HepG2 (cell line): ENCODE results near the gene ILKAP. TPM values are rescaled to one million over a fixed set of nuclear protein-coding genes. Genes with fewer than 3 reads are reported as not detected.
A peak's percentile ranks its signal among the peaks of the same experiment; 100 is the strongest.

Experiments
- AKNA ChIP-seq: sonication (generic); formaldehyde crosslinking; IDR thresholded peaks from 2 replicates; pipeline ENCODE4 v1.4.0; 2020; ENCODE audit warnings: missing genetic modification reagents, borderline replicate concordance
- EEA1 ChIP-seq: sonication (generic); formaldehyde crosslinking; IDR thresholded peaks from 2 replicates; pipeline ENCODE4 v1.5.1; 2020; ENCODE audit warnings: mild to moderate bottlenecking, missing genetic modification reagents, borderline replicate concordance
- GPN1 ChIP-seq: sonication (generic); formaldehyde crosslinking; IDR thresholded peaks from 2 replicates; pipeline ENCODE4 v1.5.1; 2020; ENCODE audit warnings: missing genetic modification reagents, borderline replicate concordance
- HNF1A ChIP-seq, 2 experiments: sonication (generic) in 1 of 2; formaldehyde crosslinking in 1 of 2; IDR thresholded peaks; 2 replicates each; pipeline versions ENCODE4 v1.4.0 to v1.6.1; 2016 to 2020; ENCODE audit warnings: borderline replicate concordance in 1 of 2, low read depth in 1 of 2, mild to moderate bottlenecking in 1 of 2, missing genetic modification reagents in 1 of 2
- MAX ChIP-seq: IDR thresholded peaks from 2 replicates; pipeline ENCODE4 v1.6.1; 2012; ENCODE audit warnings: inconsistent platforms
- MED1 ChIP-seq: sonication (generic); formaldehyde crosslinking; IDR thresholded peaks from 2 replicates; pipeline ENCODE4 v1.4.0; 2020; ENCODE audit warnings: missing genetic modification reagents
- NFE2 ChIP-seq: sonication (generic); formaldehyde crosslinking; IDR thresholded peaks from 2 replicates; pipeline ENCODE4 v1.4.0; 2020; ENCODE audit warnings: missing genetic modification reagents
- NR0B2 ChIP-seq: sonication (generic); formaldehyde crosslinking; IDR thresholded peaks from 2 replicates; pipeline ENCODE4 v1.4.0; 2020; ENCODE audit warnings: mild to moderate bottlenecking, missing genetic modification reagents
- NR3C1 ChIP-seq: sonication (generic); formaldehyde crosslinking; IDR thresholded peaks from 2 replicates; pipeline ENCODE4 v1.4.0; 2020; ENCODE audit warnings: missing genetic modification reagents
- POLR2AphosphoS2 ChIP-seq: IDR thresholded peaks from 2 replicates; pipeline ENCODE4 v1.6.1; 2011; ENCODE audit warnings: low read depth, low read length, improper control_type of control experiment
- TAF1 ChIP-seq: sonication (generic); formaldehyde crosslinking; IDR thresholded peaks from 2 replicates; pipeline ENCODE4 v1.4.0; 2020; ENCODE audit warnings: missing genetic modification reagents
- TOPORS ChIP-seq: sonication (generic); formaldehyde crosslinking; IDR thresholded peaks from 2 replicates; pipeline ENCODE4 v1.8.0; 2023; ENCODE audit warnings: mild to moderate bottlenecking, missing genetic modification reagents
- ZIK1 ChIP-seq: sonication (generic); formaldehyde crosslinking; IDR thresholded peaks from 2 replicates; pipeline ENCODE4 v1.5.0; 2020; ENCODE audit warnings: mild to moderate bottlenecking, low read depth, missing genetic modification reagents, borderline replicate concordance
- ZKSCAN8 ChIP-seq: IDR thresholded peaks from 2 replicates; pipeline ENCODE4 v1.6.1; 2016; ENCODE audit warnings: borderline replicate concordance, missing genetic modification reagents, missing compliant biosample characterization
- ZMYM4 ChIP-seq: sonication (generic); formaldehyde crosslinking; IDR thresholded peaks from 2 replicates; pipeline ENCODE4 v1.8.1; 2023; ENCODE audit warnings: mild to moderate bottlenecking, missing genetic modification reagents
- ZNF160 ChIP-seq: sonication (generic); formaldehyde crosslinking; IDR thresholded peaks from 2 replicates; pipeline ENCODE4 v1.8.0; 2022; ENCODE audit warnings: mild to moderate bottlenecking, inconsistent platforms, missing genetic modification reagents
- ZNF550 ChIP-seq: sonication (generic); formaldehyde crosslinking; IDR thresholded peaks from 2 replicates; pipeline ENCODE4 v1.4.0; 2020; ENCODE audit warnings: mild to moderate bottlenecking, missing genetic modification reagents, borderline replicate concordance
- ZNF569 ChIP-seq: sonication (generic); formaldehyde crosslinking; IDR thresholded peaks from 2 replicates; pipeline ENCODE4 v1.5.0; 2020; ENCODE audit warnings: mild to moderate bottlenecking, missing genetic modification reagents, moderate library complexity, borderline replicate concordance
- polyA plus RNA-seq, 8 experiments: library from polyadenylated mRNA; depleted of rRNA in 3 of 8; stranded (reverse) in 7 of 8; unstranded in 1 of 8; fragments of >200 nt; fragmentation: Illumina TruSeq in 4 of 8; extraction: Trizol in 4 of 8; gene quantifications; 2 replicates each; pipeline versions ENCODE4 v1.2.1 to v1.2.3, GENCODE V29; 2011 to 2016; ENCODE audit warnings: low read depth in 4 of 8, missing spikeins in 1 of 8, mixed read lengths in 1 of 8; ENCODE audit not compliant: insufficient read depth in 1 of 8
- total RNA-seq, 5 experiments: library from RNA; depleted of rRNA; stranded (reverse); fragments of >200 nt; fragmentation: Illumina TruSeq; extraction: Trizol; gene quantifications; 2 replicates each; pipeline ENCODE4 v1.2.3, GENCODE V29; 2016; ENCODE audit warnings: low read depth in 1 of 5

ILKAP gene
- total and polyA plus RNA-seq, 2 of the 13 experiments (the other 11 are each of a cell fraction or from before 2014, with no cell fraction given), result 29.6 to 33.1 TPM

- TF ChIP-seq HNF1A (IDR thresholded peaks at IDR 0.05; ENCODE audit: low read depth) (no peak), HNF1A (CRISPR knock-in tag; IDR thresholded peaks at IDR 0.05; ENCODE audit: borderline replicate concordance) (0 out of 2 replicates have a peak, but pooled peaks have one; percentile 54), POLR2AphosphoS2 (no peak), ZIK1 (CRISPR knock-in tag) (peak; percentile 64; the same call in 1 of the 2 replicates), NR3C1 (CRISPR knock-in tag) (no peak), MAX (peak; percentile 77), AKNA (CRISPR knock-in tag) (no peak), ZKSCAN8 (CRISPR knock-in tag) (no peak), ZNF160 (peak; percentile 71; the same call in 1 of the 2 replicates), TOPORS (CRISPR knock-in tag) (peak; percentile 82; the same call in 1 of the 2 replicates), ZNF569 (CRISPR knock-in tag) (no peak), ZNF550 (CRISPR knock-in tag) (no peak), EEA1 (CRISPR knock-in tag) (0 out of 2 replicates have a peak, but pooled peaks have one; percentile 28), TAF1 (CRISPR knock-in tag) (peak; percentile 39; the same call in 1 of the 2 replicates), NFE2 (CRISPR knock-in tag) (no peak), ZMYM4 (CRISPR knock-in tag) (peak; percentile 85), MED1 (peak; percentile 61), NR0B2 (CRISPR knock-in tag) (peak; percentile 41; the same call in 1 of the 2 replicates), GPN1 (CRISPR knock-in tag) (no peak)
Observed at GRCh38 chr2:238239863-238240756, 36.6 kb upstream of the ILKAP start, which contains the start of gene HES6 (continued).
